ENCODE measurements around the gene PTGIR.

DNA sequence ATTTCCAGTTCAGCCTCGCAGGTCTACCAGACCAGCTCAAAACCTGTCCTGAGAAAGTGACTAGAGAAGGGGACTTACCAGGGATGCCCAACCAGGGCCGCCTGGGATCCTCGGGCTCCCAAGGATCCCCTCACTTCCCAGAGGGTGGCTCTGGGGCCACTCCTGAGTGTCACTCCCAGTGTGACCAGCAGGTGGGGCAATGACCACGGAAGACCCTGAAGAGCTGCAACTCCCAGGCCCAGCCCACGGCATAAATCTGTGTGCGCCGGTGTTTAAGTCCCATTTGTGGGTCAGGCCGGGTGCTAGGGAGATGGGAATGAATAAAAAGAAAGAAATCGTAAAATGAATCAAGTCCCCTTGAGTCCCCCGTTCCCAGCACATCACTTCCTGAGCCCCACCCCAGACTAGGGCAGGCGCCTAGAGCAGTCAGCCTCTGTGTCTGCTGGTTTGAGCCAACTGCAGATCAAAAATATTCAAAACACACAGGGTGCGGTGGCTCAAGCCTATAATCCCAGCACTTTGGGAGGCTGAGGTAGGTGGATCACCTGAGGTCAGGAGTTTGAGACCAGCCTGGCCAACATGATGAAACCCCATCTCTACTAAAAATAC is 10.7 kb downstream of the PTGIR start:
- no peak for TF ChIP-seq GATA2 (IDR thresholded peaks at IDR 0.05; ENCODE audit: low read depth, low read length)
- no peak for TF ChIP-seq GATA3 (IDR thresholded peaks at IDR 0.05; ENCODE audit: low read depth, low read length)

All from SH-SY5Y (cell line).